HL-60 (cell line): ENCODE data around the gene FMNL3.

Experiments used
- DNase-seq, 2 experiments: peaks; one replicate each; pipeline ENCODE4 v3.0.0-alpha.2; 2010 to 2020; ENCODE audit warnings: low read depth in 1 of 2, low spot score in 1 of 2
- H3K27ac ChIP-seq: fragments of 250-450 bp; sonication (Bioruptor Pico); replicated peaks from 2 replicates; pipeline ENCODE4 v1.5.1; 2020; ENCODE audit warnings: mild to moderate bottlenecking, moderate library complexity
- H3K27me3 ChIP-seq: fragments of 250-450 bp; sonication (Bioruptor Pico); 2 replicates; pipeline ENCODE4 v1.5.1; 2021; ENCODE audit warnings: mild to moderate bottlenecking, moderate library complexity; ENCODE audit not compliant: insufficient read depth, poor library complexity, severe bottlenecking
- H3K4me3 ChIP-seq: replicated peaks from 2 replicates; pipeline ENCODE4 v1.5.1; 2011; ENCODE audit warnings: mild to moderate bottlenecking, control low read depth, low read length; ENCODE audit not compliant: insufficient read depth
- GABPA ChIP-seq: IDR thresholded peaks from 2 replicates; pipeline ENCODE4 v1.6.1; 2012; ENCODE audit warnings: low read depth
- POLR2AphosphoS5 ChIP-seq: IDR thresholded peaks from 2 replicates; pipeline ENCODE4 v1.6.1; 2012; ENCODE audit warnings: low read depth
- REST ChIP-seq: IDR thresholded peaks from 2 replicates; pipeline ENCODE4 v1.6.1; 2012; ENCODE audit warnings: low read depth; ENCODE audit not compliant: insufficient replicate concordance
- SPI1 ChIP-seq: IDR thresholded peaks from 2 replicates; pipeline ENCODE4 v1.6.1; 2012; ENCODE audit warnings: low read depth, mild to moderate bottlenecking, borderline replicate concordance
- TF ChIP-seq, protein P1 (sequence below): IDR thresholded peaks from one replicate; pipeline ENCODE4 v1.5.1; 2011; ENCODE audit warnings: low read length, control low read depth, inconsistent platforms; ENCODE audit not compliant: insufficient read depth

Gene FMNL3

DNA sequence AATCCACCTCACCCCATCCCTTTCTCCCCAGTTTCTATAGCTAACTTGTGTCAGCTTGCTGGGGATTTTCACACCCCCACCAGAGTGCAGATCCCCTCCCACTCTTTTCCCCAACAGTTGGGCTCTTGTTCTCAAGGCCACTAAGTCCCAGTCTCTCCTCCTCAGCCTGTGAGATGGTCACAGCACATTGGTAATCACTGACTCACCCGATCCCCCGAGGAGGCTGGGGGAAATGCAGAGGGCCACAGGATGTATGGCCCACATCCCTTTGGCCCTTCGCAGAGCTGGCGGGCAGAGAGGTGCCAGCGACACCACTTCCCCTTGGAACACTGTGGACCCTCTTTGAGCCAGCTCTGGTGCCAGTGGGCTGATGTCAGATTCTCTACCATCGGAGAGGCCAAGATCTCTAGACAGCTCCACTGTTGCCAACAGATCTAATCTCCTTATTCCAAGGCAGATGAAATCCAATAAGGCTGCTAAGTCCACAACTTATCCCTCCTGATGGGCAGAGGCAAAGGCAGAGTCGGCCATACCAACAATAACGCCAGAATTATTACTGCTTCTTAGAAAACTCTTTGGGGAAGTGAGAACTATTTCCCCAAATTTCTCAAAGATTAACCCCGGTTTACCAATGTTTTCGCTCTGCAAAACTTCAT is 1.6 kb downstream of the FMNL3 start:
- no peak for TF ChIP-seq POLR2AphosphoS5
- TF ChIP-seq, protein P1, sequence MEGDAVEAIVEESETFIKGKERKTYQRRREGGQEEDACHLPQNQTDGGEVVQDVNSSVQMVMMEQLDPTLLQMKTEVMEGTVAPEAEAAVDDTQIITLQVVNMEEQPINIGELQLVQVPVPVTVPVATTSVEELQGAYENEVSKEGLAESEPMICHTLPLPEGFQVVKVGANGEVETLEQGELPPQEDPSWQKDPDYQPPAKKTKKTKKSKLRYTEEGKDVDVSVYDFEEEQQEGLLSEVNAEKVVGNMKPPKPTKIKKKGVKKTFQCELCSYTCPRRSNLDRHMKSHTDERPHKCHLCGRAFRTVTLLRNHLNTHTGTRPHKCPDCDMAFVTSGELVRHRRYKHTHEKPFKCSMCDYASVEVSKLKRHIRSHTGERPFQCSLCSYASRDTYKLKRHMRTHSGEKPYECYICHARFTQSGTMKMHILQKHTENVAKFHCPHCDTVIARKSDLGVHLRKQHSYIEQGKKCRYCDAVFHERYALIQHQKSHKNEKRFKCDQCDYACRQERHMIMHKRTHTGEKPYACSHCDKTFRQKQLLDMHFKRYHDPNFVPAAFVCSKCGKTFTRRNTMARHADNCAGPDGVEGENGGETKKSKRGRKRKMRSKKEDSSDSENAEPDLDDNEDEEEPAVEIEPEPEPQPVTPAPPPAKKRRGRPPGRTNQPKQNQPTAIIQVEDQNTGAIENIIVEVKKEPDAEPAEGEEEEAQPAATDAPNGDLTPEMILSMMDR: no peak
- TF ChIP-seq SPI1: peak; percentile 10; the same call in 1 of the 2 replicates
- no peak for TF ChIP-seq REST
- Histone ChIP-seq H3K4me3 (peak overlapping the region; percentile 81), H3K27me3 (no peaks in the 10 kb centered on the region), H3K27ac (no peak overlapping the region)
- DNase-seq: peak in 1 of 2 experiments; percentile 3

GRCh38 chr12:49703647-49704137 is 3.5 kb downstream of the FMNL3 start:
- Histone ChIP-seq H3K4me3 (no peak overlapping the region), H3K27ac (no peak overlapping the region)
- DNase-seq: peak in 1 of 2 experiments; percentile 28

GRCh38 chr12:49702676-49703215 is 4.5 kb downstream of the FMNL3 start:
- no peak overlapping the region for H3K27ac ChIP-seq
- no peak for TF ChIP-seq GABPA
- TF ChIP-seq, protein P1: no peak
- TF ChIP-seq SPI1: no peak
- TF ChIP-seq REST: no peak
- no peak for TF ChIP-seq POLR2AphosphoS5
- H3K27me3 ChIP-seq: no peaks in the 10 kb centered on the region
- DNase-seq: no peak
- H3K4me3 ChIP-seq: no peak overlapping the region

More at GRCh38 chr12:49703647-49704137, 3.5 kb downstream of the FMNL3 start:
- TF ChIP-seq REST (no peak), SPI1 (no peak), POLR2AphosphoS5 (no peak), GABPA (no peak)
- TF ChIP-seq, protein P1: no peak
- no peaks in the 10 kb centered on the region for H3K27me3 ChIP-seq
